SK-N-SH treated with all-trans-retinoic acid at 6 μM for 48 hours (cell line): ENCODE measurements around the gene CGNL1.

Experiments used
- ATAC-seq: fragments of 200-7000 bp; cut with Tn5 transposase; 3 replicates; pipeline ENCODE4 v1.9.1; 2020; ENCODE audit warnings: mild to moderate bottlenecking, moderate library complexity
- BACH2 ChIP-seq: fragments of 250-450 bp; sonication (Bioruptor Pico); IDR thresholded peaks from 2 replicates; pipeline ENCODE4 v1.9.0; 2021; ENCODE audit warnings: mild to moderate bottlenecking, borderline replicate concordance
- CREB5 ChIP-seq: fragments of 250-450 bp; sonication (Bioruptor Pico); IDR thresholded peaks from 2 replicates; pipeline ENCODE4 v1.5.1; 2020; ENCODE audit warnings: low read depth, mild to moderate bottlenecking, moderate library complexity
- CSDC2 ChIP-seq: fragments of 250-450 bp; sonication (Bioruptor Pico); IDR thresholded peaks from 2 replicates; pipeline ENCODE4 v1.5.0; 2020; ENCODE audit warnings: mild to moderate bottlenecking, moderate library complexity
- ESRRG ChIP-seq: fragments of 250-450 bp; sonication (Bioruptor Pico); IDR thresholded peaks from 2 replicates; pipeline ENCODE4 v1.6.1; 2021; ENCODE audit warnings: mild to moderate bottlenecking
- GLIS3 ChIP-seq: fragments of 250-450 bp; sonication (Bioruptor Pico); IDR thresholded peaks from 2 replicates; pipeline ENCODE4 v1.5.0; 2020; ENCODE audit warnings: mild to moderate bottlenecking, moderate library complexity
- ISL1 ChIP-seq: fragments of 250-450 bp; sonication (Bioruptor Pico); IDR thresholded peaks from 2 replicates; pipeline ENCODE4 v2.1.2; 2022; ENCODE audit warnings: mild to moderate bottlenecking, moderate library complexity
- OSR1 ChIP-seq: fragments of 250-450 bp; sonication (Bioruptor Pico); IDR thresholded peaks from 2 replicates; pipeline ENCODE4 v1.8.0; 2022; ENCODE audit warnings: moderate library complexity, mild to moderate bottlenecking, inconsistent platforms
- POU6F1 ChIP-seq: fragments of 250-450 bp; sonication (Bioruptor Pico); IDR thresholded peaks from 2 replicates; pipeline ENCODE4 v1.8.0; 2021; ENCODE audit warnings: low read depth, mild to moderate bottlenecking, moderate library complexity, borderline replicate concordance
- PPARA ChIP-seq: fragments of 250-450 bp; sonication (Bioruptor Pico); IDR thresholded peaks from 2 replicates; pipeline ENCODE4 v1.5.0; 2020; ENCODE audit warnings: mild to moderate bottlenecking, borderline replicate concordance
- RARB ChIP-seq: fragments of 250-450 bp; sonication (Bioruptor Pico); IDR thresholded peaks from 2 replicates; pipeline ENCODE4 v1.8.0; 2021; ENCODE audit warnings: mild to moderate bottlenecking, moderate library complexity
- SNAI2 ChIP-seq: fragments of 250-450 bp; sonication (Bioruptor Pico); IDR thresholded peaks from 2 replicates; pipeline ENCODE4 v1.5.0; 2020; ENCODE audit warnings: mild to moderate bottlenecking, moderate library complexity
- TCF4 ChIP-seq: fragments of 250-450 bp; sonication (Bioruptor Pico); IDR thresholded peaks from 2 replicates; pipeline ENCODE4 v1.8.0; 2021; ENCODE audit warnings: mild to moderate bottlenecking, moderate library complexity, borderline replicate concordance
- TOX ChIP-seq: fragments of 250-450 bp; sonication (Bioruptor Pico); IDR thresholded peaks from 2 replicates; pipeline ENCODE4 v1.8.0; 2021; ENCODE audit warnings: mild to moderate bottlenecking, moderate library complexity, borderline replicate concordance
- TSHZ2 ChIP-seq: fragments of 250-450 bp; sonication (Bioruptor Pico); IDR thresholded peaks from 2 replicates; pipeline ENCODE4 v1.5.0; 2020; ENCODE audit warnings: mild to moderate bottlenecking, moderate library complexity
- ZC3H10 ChIP-seq: fragments of 250-450 bp; sonication (Bioruptor Pico); IDR thresholded peaks from 2 replicates; pipeline ENCODE4 v1.5.1; 2021; ENCODE audit warnings: mild to moderate bottlenecking, moderate library complexity
- ZFP3 ChIP-seq: fragments of 250-450 bp; sonication (Bioruptor Pico); IDR thresholded peaks from 2 replicates; pipeline ENCODE4 v1.5.0; 2020; ENCODE audit warnings: mild to moderate bottlenecking, moderate library complexity
- ZFP30 ChIP-seq: fragments of 450-650 bp; formaldehyde crosslinking; IDR thresholded peaks from 2 replicates; pipeline ENCODE4 v1.5.0; 2022; ENCODE audit warnings: mild to moderate bottlenecking, moderate library complexity
- ZNF565 ChIP-seq: fragments of 450-650 bp; formaldehyde crosslinking; conservative IDR thresholded peaks from 2 replicates; pipeline ENCODE4 v1.5.0; 2020; ENCODE audit warnings: low read depth, mild to moderate bottlenecking, moderate library complexity
- TF ChIP-seq, protein P1 (sequence below): fragments of 250-450 bp; sonication (Bioruptor Pico); IDR thresholded peaks from 2 replicates; pipeline ENCODE4 v1.5.1; 2021; ENCODE audit warnings: mild to moderate bottlenecking, moderate library complexity
- TF ChIP-seq, protein P2 (sequence below): fragments of 250-450 bp; sonication (Bioruptor Pico); IDR thresholded peaks from 2 replicates; pipeline ENCODE4 v1.8.0; 2020; ENCODE audit warnings: mild to moderate bottlenecking, moderate library complexity, borderline replicate concordance

The CGNL1 gene

DNA sequence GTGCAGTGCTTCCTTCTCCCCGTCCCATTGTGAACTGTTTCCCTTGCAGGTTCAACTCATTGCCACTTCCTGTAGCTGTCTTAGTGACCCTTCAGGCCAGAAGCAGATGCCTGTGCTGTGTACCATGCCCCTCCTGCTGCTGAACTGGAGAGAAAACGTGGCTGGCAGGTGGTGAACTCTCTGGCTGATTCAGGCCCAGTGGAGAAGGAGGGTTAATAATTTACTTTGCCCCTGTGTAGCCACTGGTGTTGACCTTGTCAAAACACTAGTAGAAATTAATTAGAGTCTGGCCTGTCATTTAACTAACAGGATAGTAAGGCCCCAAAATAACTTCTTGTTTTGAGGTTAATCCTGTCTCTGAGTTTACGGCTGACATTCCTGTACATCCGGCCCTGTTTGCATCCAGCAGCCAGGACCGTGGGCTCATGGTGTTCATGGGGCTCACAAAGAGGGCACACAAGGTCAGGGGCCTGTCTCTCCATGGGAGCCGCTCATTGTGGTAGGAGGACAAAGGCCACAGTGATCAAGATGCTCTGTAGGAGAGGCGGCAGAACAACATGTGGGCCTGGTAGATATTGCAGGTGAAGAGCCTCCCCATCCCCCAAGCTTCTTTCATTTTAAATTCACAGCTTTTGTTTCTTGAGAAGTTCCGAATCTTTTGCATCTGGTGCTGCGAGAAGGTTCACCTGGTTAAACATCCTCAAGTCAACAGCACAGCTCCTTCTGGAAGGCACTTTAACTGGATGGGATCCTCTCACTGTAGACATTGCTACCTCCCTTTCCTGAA, 101.6 kb downstream of the CGNL1 start (continued):
- TF ChIP-seq CREB5, result no peak
- no peak for TF ChIP-seq PPARA (CRISPR knock-in tag)

GRCh38 chr15:57479005-57479404, 102.7 kb downstream of the CGNL1 start:
- no peak for TF ChIP-seq TOX
- no peak for TF ChIP-seq OSR1
- no peak for TF ChIP-seq GLIS3 (CRISPR knock-in tag)
- no peak for TF ChIP-seq POU6F1 (CRISPR knock-in tag)
- no peak for TF ChIP-seq TCF4
- no peak for TF ChIP-seq ZFP30
- TF ChIP-seq, protein P1, sequence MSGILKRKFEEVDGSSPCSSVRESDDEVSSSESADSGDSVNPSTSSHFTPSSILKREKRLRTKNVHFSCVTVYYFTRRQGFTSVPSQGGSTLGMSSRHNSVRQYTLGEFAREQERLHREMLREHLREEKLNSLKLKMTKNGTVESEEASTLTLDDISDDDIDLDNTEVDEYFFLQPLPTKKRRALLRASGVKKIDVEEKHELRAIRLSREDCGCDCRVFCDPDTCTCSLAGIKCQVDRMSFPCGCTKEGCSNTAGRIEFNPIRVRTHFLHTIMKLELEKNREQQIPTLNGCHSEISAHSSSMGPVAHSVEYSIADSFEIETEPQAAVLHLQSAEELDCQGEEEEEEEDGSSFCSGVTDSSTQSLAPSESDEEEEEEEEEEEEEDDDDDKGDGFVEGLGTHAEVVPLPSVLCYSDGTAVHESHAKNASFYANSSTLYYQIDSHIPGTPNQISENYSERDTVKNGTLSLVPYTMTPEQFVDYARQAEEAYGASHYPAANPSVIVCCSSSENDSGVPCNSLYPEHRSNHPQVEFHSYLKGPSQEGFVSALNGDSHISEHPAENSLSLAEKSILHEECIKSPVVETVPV (CRISPR knock-in tag), result no peak
- no peak for TF ChIP-seq ZNF565
- TF ChIP-seq, protein P2, sequence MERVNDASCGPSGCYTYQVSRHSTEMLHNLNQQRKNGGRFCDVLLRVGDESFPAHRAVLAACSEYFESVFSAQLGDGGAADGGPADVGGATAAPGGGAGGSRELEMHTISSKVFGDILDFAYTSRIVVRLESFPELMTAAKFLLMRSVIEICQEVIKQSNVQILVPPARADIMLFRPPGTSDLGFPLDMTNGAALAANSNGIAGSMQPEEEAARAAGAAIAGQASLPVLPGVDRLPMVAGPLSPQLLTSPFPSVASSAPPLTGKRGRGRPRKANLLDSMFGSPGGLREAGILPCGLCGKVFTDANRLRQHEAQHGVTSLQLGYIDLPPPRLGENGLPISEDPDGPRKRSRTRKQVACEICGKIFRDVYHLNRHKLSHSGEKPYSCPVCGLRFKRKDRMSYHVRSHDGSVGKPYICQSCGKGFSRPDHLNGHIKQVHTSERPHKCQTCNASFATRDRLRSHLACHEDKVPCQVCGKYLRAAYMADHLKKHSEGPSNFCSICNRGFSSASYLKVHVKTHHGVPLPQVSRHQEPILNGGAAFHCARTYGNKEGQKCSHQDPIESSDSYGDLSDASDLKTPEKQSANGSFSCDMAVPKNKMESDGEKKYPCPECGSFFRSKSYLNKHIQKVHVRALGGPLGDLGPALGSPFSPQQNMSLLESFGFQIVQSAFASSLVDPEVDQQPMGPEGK, result no peak
- no peak for TF ChIP-seq BACH2 (CRISPR knock-in tag)
- TF ChIP-seq CSDC2 (CRISPR knock-in tag), result no peak
- no peak for TF ChIP-seq ISL1 (CRISPR knock-in tag)
- no peak for TF ChIP-seq RARB
- TF ChIP-seq ZC3H10 (CRISPR knock-in tag), result no peak
- no peak for TF ChIP-seq ESRRG (CRISPR knock-in tag)
- TF ChIP-seq PPARA (CRISPR knock-in tag), result no peak
- no peak for ATAC-seq

DNA sequence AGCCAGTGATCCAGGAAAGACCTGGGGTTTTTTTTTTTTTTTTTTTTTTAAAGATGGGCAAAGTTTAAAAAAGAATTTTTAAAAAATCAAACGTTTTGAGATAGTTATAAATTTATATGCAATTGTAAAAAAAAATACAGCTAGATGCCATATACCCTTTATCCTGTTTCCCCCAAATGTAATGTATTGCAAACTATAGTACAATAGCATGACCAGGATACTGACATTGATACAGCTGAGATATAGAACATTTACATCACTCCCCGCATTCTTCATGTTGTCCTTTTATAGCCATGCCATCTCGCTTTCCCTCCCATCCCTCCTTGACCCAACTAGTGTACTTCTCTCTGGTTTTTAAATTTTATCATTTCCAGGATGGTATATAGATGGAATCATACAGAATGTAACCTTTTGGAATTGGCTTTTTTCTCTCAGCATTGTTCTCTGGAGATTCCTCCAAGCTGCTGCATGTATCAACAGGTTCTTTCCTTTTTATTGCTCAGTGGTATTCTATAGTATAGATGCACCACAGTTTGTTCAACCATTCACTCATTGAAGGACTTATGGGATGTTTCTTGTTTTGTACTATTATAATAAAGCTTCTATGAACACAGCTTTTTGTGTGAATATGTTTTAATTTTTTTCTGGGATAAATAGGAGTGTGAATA, 104.9 kb downstream of the CGNL1 start:
- TF ChIP-seq ZFP3 (CRISPR knock-in tag) (no peak), TCF4 (no peak), TOX (no peak), PPARA (CRISPR knock-in tag) (no peak), SNAI2 (CRISPR knock-in tag) (no peak), TSHZ2 (CRISPR knock-in tag) (no peak), RARB (no peak), BACH2 (CRISPR knock-in tag) (no peak), ZNF565 (no peak), ZFP30 (no peak), ISL1 (CRISPR knock-in tag) (no peak)
- TF ChIP-seq, protein P1 (CRISPR knock-in tag), result no peak
- ATAC-seq, result no peak
